Measurements from ENCODE around the gene NT5C3B.

DNA sequence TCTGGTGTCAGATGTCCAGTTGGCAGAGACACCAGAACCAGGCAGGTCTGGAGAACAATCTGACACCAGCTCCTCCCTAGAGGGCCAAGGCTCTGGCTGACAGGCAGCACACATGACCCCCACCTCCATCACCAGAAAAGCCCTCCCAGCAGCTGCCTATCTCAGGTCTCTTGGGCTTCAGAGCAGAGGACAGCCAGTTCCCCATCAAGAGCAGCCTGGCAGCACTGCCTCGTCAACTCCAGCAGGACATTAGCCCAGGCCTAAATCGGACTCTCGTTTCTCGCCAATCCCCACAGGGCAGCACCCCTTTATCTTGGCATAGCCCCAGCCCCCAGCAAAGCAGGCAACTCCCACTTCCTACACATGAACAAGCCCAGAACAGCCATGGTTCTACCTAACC, 53.9 kb downstream of the NT5C3B start:
- TF ChIP-seq, protein P1, sequence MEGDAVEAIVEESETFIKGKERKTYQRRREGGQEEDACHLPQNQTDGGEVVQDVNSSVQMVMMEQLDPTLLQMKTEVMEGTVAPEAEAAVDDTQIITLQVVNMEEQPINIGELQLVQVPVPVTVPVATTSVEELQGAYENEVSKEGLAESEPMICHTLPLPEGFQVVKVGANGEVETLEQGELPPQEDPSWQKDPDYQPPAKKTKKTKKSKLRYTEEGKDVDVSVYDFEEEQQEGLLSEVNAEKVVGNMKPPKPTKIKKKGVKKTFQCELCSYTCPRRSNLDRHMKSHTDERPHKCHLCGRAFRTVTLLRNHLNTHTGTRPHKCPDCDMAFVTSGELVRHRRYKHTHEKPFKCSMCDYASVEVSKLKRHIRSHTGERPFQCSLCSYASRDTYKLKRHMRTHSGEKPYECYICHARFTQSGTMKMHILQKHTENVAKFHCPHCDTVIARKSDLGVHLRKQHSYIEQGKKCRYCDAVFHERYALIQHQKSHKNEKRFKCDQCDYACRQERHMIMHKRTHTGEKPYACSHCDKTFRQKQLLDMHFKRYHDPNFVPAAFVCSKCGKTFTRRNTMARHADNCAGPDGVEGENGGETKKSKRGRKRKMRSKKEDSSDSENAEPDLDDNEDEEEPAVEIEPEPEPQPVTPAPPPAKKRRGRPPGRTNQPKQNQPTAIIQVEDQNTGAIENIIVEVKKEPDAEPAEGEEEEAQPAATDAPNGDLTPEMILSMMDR (IDR thresholded peaks at IDR 0.05; ENCODE audit: extremely low read depth in 1 of 2, insufficient read depth in 1 of 2, low read depth in 1 of 2, low read length in 2 of 2) = no peak
- no peak for TF ChIP-seq POLR2A (IDR thresholded peaks at IDR 0.05; ENCODE audit: low read depth, low read length)
- no peak for TF ChIP-seq POLR2AphosphoS5 (IDR thresholded peaks at IDR 0.05; ENCODE audit: insufficient read depth, low read depth, low read length)
- TF ChIP-seq FOS (IDR thresholded peaks at IDR 0.05; ENCODE audit: borderline replicate concordance, insufficient read depth, low read length) = no peak
- no peak for TF ChIP-seq EZH2 (IDR thresholded peaks at IDR 0.05; ENCODE audit: borderline replicate concordance, low read depth, low read length, severe bottlenecking)
- TF ChIP-seq, protein P2, sequence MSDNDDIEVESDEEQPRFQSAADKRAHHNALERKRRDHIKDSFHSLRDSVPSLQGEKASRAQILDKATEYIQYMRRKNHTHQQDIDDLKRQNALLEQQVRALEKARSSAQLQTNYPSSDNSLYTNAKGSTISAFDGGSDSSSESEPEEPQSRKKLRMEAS (IDR thresholded peaks at IDR 0.05; ENCODE audit: insufficient read depth, insufficient read length) = no peak
- no peak for TF ChIP-seq JUN (IDR thresholded peaks at IDR 0.05; ENCODE audit: borderline replicate concordance, insufficient read depth, insufficient read length, low read depth)
- TF ChIP-seq MYC (IDR thresholded peaks at IDR 0.05; ENCODE audit: low read depth, low read length) = no peak
- TF ChIP-seq GATA2 (IDR thresholded peaks at IDR 0.05; ENCODE audit: insufficient read depth, insufficient read length, low read depth, low read length) = no peak

Measured in endothelial cell of umbilical vein (primary cell).